Measurements from ENCODE around the gene SCN2B. TPM values are rescaled to one million over a fixed set of nuclear protein-coding genes. Genes with fewer than 3 reads are reported as not detected.

SCN2B gene
- total RNA-seq, 1 experiment from 2014 or later = 0.20 TPM

DNA sequence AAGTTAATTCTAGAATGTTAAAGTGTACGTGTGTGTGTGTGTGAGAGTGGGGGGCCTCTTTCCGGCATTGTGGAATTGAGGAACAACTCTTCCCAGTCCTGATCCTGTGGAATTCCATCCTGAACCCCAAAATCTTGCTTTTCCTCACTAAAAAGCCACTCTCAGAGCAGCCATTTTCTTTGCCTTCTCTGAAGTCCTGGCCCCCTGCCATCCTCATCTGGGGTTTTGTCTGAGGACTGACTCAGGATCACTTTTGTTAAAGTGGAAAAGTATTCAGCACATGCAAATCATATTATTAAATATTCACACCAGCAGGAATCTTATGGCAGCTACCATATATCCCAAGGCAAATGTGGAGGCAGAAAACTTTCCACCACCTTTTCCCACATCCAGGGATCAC is 27.6 kb downstream of the SCN2B start:
- no peaks in the 10 kb centered on the region for H3K36me3 Mint-ChIP-seq
- no peak for DNase-seq (ENCODE audit: low spot score)
- H3K4me1 Mint-ChIP-seq = peaks cover 42% of the 10 kb centered on the region
- no peak for ATAC-seq
- CTCF ChIA-PET = interaction anchor here (0.6 to 9.0 kb wide), 6 partner anchors 22 to 205 kb away, joined by 3 to 153 read pairs (median 4); no protein-coding TSS in a partner anchor
- POLR2A ChIA-PET = no interaction called here
- H3K27me3 Mint-ChIP-seq (ENCODE audit: low read depth) = peaks cover 77% of the 10 kb centered on the region
- no peak overlapping the region for H3K4me3 Mint-ChIP-seq
- no peaks in the 10 kb centered on the region for H3K9me3 Mint-ChIP-seq
- TF ChIP-seq, protein P1, sequence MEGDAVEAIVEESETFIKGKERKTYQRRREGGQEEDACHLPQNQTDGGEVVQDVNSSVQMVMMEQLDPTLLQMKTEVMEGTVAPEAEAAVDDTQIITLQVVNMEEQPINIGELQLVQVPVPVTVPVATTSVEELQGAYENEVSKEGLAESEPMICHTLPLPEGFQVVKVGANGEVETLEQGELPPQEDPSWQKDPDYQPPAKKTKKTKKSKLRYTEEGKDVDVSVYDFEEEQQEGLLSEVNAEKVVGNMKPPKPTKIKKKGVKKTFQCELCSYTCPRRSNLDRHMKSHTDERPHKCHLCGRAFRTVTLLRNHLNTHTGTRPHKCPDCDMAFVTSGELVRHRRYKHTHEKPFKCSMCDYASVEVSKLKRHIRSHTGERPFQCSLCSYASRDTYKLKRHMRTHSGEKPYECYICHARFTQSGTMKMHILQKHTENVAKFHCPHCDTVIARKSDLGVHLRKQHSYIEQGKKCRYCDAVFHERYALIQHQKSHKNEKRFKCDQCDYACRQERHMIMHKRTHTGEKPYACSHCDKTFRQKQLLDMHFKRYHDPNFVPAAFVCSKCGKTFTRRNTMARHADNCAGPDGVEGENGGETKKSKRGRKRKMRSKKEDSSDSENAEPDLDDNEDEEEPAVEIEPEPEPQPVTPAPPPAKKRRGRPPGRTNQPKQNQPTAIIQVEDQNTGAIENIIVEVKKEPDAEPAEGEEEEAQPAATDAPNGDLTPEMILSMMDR (IDR thresholded peaks at IDR 0.05) = no peak
- TF ChIP-seq ZNF138 (CRISPR knock-in tag; conservative IDR thresholded peaks at IDR 0.05) = no peak
- no peak for TF ChIP-seq ZNF423 (CRISPR knock-in tag; IDR thresholded peaks at IDR 0.05)
- no peak for TF ChIP-seq ELF4 (CRISPR knock-in tag; IDR thresholded peaks at IDR 0.05; ENCODE audit: low read depth)
- TF ChIP-seq, protein P2, sequence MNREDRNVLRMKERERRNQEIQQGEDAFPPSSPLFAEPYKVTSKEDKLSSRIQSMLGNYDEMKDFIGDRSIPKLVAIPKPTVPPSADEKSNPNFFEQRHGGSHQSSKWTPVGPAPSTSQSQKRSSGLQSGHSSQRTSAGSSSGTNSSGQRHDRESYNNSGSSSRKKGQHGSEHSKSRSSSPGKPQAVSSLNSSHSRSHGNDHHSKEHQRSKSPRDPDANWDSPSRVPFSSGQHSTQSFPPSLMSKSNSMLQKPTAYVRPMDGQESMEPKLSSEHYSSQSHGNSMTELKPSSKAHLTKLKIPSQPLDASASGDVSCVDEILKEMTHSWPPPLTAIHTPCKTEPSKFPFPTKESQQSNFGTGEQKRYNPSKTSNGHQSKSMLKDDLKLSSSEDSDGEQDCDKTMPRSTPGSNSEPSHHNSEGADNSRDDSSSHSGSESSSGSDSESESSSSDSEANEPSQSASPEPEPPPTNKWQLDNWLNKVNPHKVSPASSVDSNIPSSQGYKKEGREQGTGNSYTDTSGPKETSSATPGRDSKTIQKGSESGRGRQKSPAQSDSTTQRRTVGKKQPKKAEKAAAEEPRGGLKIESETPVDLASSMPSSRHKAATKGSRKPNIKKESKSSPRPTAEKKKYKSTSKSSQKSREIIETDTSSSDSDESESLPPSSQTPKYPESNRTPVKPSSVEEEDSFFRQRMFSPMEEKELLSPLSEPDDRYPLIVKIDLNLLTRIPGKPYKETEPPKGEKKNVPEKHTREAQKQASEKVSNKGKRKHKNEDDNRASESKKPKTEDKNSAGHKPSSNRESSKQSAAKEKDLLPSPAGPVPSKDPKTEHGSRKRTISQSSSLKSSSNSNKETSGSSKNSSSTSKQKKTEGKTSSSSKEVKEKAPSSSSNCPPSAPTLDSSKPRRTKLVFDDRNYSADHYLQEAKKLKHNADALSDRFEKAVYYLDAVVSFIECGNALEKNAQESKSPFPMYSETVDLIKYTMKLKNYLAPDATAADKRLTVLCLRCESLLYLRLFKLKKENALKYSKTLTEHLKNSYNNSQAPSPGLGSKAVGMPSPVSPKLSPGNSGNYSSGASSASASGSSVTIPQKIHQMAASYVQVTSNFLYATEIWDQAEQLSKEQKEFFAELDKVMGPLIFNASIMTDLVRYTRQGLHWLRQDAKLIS (CRISPR knock-in tag; IDR thresholded peaks at IDR 0.05; ENCODE audit: borderline replicate concordance) = no peak
- TF ChIP-seq, protein P3, sequence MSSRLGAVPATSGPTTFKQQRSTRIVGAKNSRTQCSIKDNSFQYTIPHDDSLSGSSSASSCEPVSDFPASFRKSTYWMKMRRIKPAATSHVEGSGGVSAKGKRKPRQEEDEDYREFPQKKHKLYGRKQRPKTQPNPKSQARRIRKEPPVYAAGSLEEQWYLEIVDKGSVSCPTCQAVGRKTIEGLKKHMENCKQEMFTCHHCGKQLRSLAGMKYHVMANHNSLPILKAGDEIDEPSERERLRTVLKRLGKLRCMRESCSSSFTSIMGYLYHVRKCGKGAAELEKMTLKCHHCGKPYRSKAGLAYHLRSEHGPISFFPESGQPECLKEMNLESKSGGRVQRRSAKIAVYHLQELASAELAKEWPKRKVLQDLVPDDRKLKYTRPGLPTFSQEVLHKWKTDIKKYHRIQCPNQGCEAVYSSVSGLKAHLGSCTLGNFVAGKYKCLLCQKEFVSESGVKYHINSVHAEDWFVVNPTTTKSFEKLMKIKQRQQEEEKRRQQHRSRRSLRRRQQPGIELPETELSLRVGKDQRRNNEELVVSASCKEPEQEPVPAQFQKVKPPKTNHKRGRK (CRISPR knock-in tag; IDR thresholded peaks at IDR 0.05; ENCODE audit: borderline replicate concordance) = no peak
- TF ChIP-seq, protein P4, sequence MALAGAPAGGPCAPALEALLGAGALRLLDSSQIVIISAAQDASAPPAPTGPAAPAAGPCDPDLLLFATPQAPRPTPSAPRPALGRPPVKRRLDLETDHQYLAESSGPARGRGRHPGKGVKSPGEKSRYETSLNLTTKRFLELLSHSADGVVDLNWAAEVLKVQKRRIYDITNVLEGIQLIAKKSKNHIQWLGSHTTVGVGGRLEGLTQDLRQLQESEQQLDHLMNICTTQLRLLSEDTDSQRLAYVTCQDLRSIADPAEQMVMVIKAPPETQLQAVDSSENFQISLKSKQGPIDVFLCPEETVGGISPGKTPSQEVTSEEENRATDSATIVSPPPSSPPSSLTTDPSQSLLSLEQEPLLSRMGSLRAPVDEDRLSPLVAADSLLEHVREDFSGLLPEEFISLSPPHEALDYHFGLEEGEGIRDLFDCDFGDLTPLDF (CRISPR knock-in tag; IDR thresholded peaks at IDR 0.05) = no peak
- H3K27ac Mint-ChIP-seq = no peak overlapping the region

DNA sequence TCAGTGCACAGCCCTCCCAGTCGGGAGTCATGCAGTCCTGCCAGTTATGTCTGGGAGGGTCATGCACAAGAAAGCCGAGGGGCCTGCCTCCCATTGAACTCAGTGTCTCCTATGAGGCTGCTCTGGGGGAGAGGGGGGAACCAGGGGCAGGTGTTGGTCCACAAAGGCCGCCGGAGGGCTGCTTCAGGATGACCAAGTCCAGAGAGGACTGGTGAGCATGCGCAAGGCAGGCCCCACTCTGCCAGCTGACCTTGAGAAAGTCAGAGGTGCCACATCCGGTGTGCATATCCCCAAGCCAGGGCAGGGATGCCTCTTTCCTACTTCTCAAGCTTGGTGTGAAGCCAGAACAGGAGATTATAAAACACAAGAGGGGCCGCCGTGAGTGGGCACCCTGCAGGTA is 28.2 kb downstream of the SCN2B start:
- H3K4me1 Mint-ChIP-seq = peaks cover 38% of the 10 kb centered on the region
- CTCF ChIA-PET = interaction anchor here (1.3 to 9.0 kb wide), 3 partner anchors 9 to 50 kb away, joined by 5 to 153 read pairs (median 5); no protein-coding TSS in a partner anchor
- DNase-seq (ENCODE audit: low spot score) = no peak
- H3K36me3 Mint-ChIP-seq = no peaks in the 10 kb centered on the region
- TF ChIP-seq, protein P1 (IDR thresholded peaks at IDR 0.05) = no peak
- TF ChIP-seq, protein P5, sequence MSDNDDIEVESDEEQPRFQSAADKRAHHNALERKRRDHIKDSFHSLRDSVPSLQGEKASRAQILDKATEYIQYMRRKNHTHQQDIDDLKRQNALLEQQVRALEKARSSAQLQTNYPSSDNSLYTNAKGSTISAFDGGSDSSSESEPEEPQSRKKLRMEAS (CRISPR knock-in tag; IDR thresholded peaks at IDR 0.05) = no peak
- TF ChIP-seq KAT7 (CRISPR knock-in tag; IDR thresholded peaks at IDR 0.05; ENCODE audit: borderline replicate concordance) (no peak), JUN (CRISPR knock-in tag; IDR thresholded peaks at IDR 0.05) (no peak), GABPB1 (CRISPR knock-in tag; IDR thresholded peaks at IDR 0.05) (no peak), ZNF138 (CRISPR knock-in tag; conservative IDR thresholded peaks at IDR 0.05) (no peak)
- TF ChIP-seq, protein P4 (CRISPR knock-in tag; IDR thresholded peaks at IDR 0.05) = no peak
- TF ChIP-seq, protein P6, sequence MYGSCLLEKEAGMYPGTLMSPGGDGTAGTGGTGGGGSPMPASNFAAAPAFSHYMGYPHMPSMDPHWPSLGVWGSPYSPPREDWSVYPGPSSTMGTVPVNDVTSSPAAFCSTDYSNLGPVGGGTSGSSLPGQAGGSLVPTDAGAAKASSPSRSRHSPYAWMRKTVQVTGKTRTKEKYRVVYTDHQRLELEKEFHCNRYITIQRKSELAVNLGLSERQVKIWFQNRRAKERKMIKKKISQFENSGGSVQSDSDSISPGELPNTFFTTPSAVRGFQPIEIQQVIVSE (CRISPR knock-in tag; IDR thresholded peaks at IDR 0.05; ENCODE audit: borderline replicate concordance) = no peak
- TF ChIP-seq, protein P7, sequence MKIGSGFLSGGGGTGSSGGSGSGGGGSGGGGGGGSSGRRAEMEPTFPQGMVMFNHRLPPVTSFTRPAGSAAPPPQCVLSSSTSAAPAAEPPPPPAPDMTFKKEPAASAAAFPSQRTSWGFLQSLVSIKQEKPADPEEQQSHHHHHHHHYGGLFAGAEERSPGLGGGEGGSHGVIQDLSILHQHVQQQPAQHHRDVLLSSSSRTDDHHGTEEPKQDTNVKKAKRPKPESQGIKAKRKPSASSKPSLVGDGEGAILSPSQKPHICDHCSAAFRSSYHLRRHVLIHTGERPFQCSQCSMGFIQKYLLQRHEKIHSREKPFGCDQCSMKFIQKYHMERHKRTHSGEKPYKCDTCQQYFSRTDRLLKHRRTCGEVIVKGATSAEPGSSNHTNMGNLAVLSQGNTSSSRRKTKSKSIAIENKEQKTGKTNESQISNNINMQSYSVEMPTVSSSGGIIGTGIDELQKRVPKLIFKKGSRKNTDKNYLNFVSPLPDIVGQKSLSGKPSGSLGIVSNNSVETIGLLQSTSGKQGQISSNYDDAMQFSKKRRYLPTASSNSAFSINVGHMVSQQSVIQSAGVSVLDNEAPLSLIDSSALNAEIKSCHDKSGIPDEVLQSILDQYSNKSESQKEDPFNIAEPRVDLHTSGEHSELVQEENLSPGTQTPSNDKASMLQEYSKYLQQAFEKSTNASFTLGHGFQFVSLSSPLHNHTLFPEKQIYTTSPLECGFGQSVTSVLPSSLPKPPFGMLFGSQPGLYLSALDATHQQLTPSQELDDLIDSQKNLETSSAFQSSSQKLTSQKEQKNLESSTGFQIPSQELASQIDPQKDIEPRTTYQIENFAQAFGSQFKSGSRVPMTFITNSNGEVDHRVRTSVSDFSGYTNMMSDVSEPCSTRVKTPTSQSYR (CRISPR knock-in tag; IDR thresholded peaks at IDR 0.05) = no peak
- TF ChIP-seq, protein P8, sequence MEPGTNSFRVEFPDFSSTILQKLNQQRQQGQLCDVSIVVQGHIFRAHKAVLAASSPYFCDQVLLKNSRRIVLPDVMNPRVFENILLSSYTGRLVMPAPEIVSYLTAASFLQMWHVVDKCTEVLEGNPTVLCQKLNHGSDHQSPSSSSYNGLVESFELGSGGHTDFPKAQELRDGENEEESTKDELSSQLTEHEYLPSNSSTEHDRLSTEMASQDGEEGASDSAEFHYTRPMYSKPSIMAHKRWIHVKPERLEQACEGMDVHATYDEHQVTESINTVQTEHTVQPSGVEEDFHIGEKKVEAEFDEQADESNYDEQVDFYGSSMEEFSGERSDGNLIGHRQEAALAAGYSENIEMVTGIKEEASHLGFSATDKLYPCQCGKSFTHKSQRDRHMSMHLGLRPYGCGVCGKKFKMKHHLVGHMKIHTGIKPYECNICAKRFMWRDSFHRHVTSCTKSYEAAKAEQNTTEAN (CRISPR knock-in tag; IDR thresholded peaks at IDR 0.05) = no peak
- TF ChIP-seq, protein P9, sequence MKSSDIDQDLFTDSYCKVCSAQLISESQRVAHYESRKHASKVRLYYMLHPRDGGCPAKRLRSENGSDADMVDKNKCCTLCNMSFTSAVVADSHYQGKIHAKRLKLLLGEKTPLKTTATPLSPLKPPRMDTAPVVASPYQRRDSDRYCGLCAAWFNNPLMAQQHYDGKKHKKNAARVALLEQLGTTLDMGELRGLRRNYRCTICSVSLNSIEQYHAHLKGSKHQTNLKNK (CRISPR knock-in tag; IDR thresholded peaks at IDR 0.05) = no peak
- ATAC-seq = no peak
- H3K4me3 Mint-ChIP-seq = no peak overlapping the region
- no peaks in the 10 kb centered on the region for H3K9me3 Mint-ChIP-seq
- peaks cover 75% of the 10 kb centered on the region for H3K27me3 Mint-ChIP-seq (ENCODE audit: low read depth)
- POLR2A ChIA-PET = no interaction called here
- H3K27ac Mint-ChIP-seq = no peak overlapping the region

Data from WTC11 (cell line).